ENCODE measurements around the gene TMED5.
"Not testable (repeated sequence)": the region's sequence is repeated elsewhere in the genome, so short reads cannot be mapped to it uniquely, and the experiment has no call there.

The TMED5 gene

GRCh38 chr1:93171549-93172034, 8.6 kb downstream of the TMED5 start:
- DNase-seq (ENCODE audit: low spot score): no peak

DNA sequence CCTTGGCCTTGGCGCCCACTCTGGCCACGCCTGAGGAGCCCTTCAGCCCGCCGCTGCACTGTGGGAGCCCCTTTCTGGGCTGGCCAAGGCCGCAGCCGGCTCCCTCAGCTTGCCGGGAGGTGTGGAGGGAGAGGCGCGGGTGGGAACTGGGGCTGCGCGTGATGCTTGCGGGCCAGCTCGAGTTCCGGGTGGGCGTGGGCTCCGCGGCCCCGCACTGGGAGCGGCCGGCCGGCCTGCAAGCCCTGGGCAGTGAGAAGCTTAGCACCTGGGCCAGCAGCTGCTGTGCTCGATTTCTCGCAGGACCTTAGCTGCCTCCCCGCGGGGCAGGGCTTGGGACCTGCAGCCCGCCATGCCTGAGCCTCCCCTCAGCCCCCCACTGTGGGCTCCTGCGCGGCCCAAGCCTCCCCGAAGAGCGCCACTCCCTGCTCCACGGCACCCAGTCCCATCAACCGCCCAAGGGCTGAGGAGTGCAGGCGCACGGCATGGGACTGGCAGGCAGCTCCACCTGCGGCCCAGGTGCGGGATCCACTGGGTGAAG, 10.0 kb downstream of the TMED5 start:
- not testable (repeated sequence) for DNase-seq (ENCODE audit: low spot score)

- DNase-seq (ENCODE audit: low spot score): no peak
Observed at GRCh38 chr1:93167006-93167405, 13.2 kb downstream of the TMED5 start.

GRCh38 chr1:93165895-93166294, 14.3 kb downstream of the TMED5 start:
- DNase-seq (ENCODE audit: low spot score): not testable (repeated sequence)

GRCh38 chr1:93164816-93165215, 15.4 kb downstream of the TMED5 start:
- DNase-seq (ENCODE audit: low spot score): no peak

DNA sequence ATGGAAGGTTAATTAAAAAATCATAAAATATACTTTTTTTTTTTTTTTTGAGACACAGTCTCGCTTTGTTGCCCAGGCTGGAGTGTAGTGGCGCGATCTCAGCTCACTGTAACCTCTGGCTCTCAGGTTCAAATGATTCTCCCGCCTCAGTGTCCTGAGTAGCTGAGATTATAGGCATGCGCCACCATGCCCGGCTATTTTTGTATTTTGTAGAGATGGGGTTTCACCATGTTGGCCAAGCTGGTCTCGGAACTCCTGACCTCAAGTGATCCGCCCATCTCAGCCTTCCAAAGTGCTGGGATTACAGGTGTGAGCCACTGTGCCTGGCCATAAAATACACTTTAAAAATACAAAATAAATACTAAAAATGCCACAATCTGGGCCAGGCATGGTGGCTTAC, 16.9 kb downstream of the TMED5 start:
- DNase-seq (ENCODE audit: low spot score): not testable (repeated sequence)

DNA sequence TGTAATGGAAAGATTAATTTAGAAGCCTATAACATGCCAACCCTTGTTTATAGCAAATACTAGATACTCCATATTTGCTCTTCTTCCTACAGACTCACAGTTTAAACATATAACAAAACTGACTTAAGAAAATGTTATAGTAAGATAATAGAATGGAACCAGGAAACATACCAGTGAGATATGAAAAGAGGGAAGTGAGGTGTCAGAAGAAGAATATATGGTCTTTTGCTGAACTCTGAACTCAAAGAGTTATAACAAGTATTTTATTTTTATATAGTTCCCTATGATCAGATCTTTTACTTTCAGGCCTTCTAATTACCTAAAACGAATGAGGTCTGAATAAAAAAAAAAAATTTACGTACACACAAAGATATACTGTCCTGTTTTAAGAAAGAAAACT, 20.9 kb downstream of the TMED5 start:
- no peak for DNase-seq (ENCODE audit: low spot score)

DNA sequence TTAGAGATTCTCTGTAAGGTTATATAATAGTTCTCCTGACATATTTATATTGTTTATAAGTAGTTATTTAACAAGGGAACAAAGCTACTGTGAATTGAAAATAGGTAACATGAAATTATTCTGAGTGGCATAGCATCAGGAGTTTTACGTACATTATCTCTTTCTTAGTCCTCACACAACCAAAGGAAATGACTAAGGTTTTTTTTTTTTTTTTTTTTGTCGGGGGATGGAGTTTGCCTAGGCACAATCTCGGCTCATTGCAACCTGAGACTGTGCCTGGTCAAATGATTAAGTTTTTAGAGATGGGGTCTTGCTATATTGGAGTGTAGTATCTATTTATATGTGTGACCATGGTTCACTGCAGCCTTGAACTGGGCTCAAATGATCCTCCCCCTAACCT, 24.9 kb downstream of the TMED5 start:
- DNase-seq (ENCODE audit: low spot score): no peak

GRCh38 chr1:93154898-93155297, 25.3 kb downstream of the TMED5 start:
- DNase-seq (ENCODE audit: low spot score): no peak

GRCh38 chr1:93152835-93153234, 27.4 kb downstream of the TMED5 start:
- DNase-seq (ENCODE audit: low spot score): no peak

DNA sequence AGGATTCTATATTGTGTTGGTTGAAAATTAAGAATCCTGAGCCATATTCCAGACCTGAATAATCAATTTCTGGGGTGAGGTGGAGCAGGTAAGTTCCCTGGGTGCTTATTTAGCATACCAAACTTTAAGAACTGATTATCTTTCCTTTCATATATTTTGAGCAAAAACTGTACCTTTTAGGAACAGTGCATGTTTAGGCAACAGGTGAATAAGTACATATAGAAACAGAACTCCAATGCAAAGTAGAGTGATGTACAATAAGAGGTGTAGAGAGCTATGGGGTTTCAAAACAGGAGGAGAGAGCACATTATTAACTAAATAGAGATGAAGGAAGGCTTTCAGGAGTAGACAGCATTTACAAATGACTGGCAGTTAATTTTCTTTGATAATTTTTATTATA, 28.7 kb downstream of the TMED5 start:
- no peak for DNase-seq (ENCODE audit: low spot score)

DNA sequence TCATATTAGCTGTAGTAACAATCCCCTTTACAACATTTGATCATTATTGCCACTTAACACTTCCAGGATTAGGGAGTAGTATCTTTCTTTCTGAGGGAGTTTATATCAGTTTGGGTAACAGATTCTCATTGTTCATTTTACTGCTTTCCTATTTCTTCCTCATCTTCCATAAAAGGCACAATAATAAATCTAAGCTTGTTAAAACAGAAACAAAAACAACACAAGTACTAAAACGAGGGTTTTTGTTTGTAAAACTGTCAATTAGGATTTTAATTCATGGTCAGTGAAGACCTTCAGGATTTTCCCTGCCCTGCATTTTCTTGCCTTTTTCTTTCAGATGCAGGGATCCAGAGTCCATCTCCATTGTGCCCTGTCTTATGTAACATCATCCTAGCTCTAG, 29.5 kb downstream of the TMED5 start:
- no peak for DNase-seq (ENCODE audit: low spot score)

- DNase-seq (ENCODE audit: low spot score): no peak
Observed at GRCh38 chr1:93148001-93148400, 32.2 kb downstream of the TMED5 start.

GRCh38 chr1:93143769-93144168, 36.4 kb downstream of the TMED5 start:
- no peak for DNase-seq (ENCODE audit: low spot score)

GRCh38 chr1:93143136-93143535, 37.1 kb downstream of the TMED5 start:
- DNase-seq (ENCODE audit: low spot score): no peak

DNA sequence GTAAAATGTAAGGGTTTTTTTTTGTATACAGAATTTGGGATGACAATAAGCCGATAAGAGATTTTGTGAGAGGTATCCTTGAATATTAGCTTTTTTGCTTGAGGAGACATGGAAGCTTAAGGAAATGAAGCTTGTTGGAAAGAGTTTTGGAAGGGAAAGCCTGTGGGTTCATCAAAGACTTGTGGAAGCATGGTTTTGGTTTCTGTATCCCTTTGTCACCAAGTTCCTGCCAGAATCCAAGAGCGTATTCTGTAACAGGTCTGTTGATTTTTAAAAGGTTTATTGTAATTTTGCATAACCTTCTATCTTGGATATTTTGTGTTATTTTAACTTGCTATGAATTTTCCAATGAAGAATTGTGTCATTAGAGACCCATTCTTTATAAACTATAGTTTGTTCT, 38.1 kb downstream of the TMED5 start:
- no peak for DNase-seq (ENCODE audit: low spot score)

- DNase-seq (ENCODE audit: low spot score): no peak
Observed at GRCh38 chr1:93140106-93140505, 40.1 kb downstream of the TMED5 start.

- no peak for DNase-seq (ENCODE audit: low spot score)
Observed at GRCh38 chr1:93137604-93138292, 42.5 kb downstream of the TMED5 start.

GRCh38 chr1:93136445-93136844, 43.8 kb downstream of the TMED5 start:
- DNase-seq (ENCODE audit: low spot score): no peak

DNA sequence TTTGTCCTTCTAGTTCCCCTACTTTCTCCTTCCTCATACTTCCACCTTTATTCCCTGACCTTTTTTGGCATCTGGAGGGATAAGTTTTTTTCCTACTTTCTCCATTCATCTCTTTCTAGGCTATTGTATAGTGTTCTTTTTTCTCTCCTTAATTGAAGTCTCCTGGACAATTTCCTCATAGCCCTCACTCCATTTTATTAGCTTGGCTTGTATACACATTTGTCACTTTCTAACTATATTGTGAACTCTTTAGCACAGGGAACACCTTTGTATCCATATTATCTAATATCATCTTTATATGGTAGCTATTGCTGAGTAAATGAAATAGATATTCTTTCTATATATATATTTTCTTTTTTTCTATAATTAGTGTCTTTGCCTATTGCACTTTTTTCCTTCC, 47.6 kb downstream of the TMED5 start:
- no peak for DNase-seq (ENCODE audit: low spot score)

DNA sequence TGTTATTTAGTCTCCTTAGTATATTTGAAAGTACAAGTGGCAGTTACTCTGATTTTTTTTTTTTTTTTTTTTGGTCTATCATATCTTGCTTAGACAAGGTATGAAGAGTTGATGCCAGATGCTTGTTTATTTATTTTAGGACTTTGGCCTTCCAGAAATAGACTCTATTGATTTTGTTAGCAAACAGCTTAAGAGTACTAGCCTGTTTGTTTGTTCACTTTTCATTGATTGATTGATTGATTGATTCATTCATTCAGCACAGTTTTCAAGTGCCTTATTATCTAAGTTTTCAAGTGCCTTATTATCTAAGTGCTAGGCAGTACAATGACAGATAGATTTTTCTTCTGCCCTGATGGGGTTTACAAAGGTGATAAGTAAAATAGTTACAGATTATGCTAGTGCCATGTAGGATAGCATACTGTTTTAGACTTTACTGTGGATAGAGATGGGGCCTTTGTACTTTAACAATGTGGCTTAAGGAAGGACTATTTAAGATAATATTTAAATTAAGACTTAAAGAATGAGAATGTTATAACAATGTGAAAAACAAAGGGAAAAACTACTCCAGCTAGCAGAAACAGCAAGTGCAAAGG, 50.6 kb downstream of the TMED5 start:
- no peak for DNase-seq (ENCODE audit: low spot score)

DNA sequence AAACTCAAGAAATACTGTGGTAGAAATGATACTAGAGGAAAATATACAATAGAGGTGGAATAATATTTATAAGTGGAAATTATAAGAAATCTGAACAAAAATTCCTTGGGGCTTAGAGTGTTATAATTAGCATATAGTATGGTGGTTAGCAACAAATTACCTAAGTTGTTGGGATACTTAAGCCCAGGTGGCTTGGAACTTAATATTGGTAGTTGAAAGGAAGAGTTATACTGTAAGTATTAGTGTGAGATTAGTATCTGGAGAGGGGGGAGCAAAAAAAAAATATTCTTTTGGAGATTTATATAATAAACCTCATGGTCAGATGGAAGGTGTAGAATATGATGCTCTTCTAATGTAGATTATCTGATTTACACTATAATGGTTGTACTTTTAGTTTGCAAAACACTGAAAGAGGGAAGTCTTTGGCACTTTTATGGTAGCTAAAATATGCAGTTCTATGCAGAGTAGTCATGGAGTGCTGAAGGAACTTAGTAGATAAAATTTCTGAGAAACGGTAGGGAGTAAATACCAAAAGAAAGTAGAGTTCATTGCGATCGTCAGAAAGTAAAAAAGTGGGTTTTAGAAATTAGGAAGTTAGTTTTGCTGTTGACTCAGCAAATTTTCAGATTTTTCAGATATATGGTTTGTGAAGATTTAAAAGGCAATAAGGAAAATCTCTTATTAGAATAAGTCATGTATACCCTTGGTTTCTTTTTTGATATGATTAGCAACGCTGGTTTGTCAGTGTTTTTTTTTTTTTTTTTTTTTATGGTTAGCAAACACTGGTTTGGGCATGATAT, 55.5 kb downstream of the TMED5 start:
- no peak for DNase-seq (ENCODE audit: low spot score)

Data from COLO829 (cell line).